Right renal pelvis (tissue), 4 donors: ENCODE data around the gene TGFB3. TPM values are rescaled to one million over a fixed set of nuclear protein-coding genes. Genes with fewer than 3 reads are reported as not detected.

Experiments
- DNase-seq, 4 donors: peaks; one replicate each; pipeline ENCODE4 v3.0.0-alpha.2; 2013; ENCODE audit warnings: low read depth in 4 of 4, low spot score in 3 of 4, missing footprints in 1 of 4
- polyA plus RNA-seq, 4 donors: library from polyadenylated mRNA; unstranded; fragments of 120-200 nt; gene quantifications; one replicate each; pipeline ENCODE4 v1.2.1, GENCODE V29; 2013; ENCODE audit not compliant: insufficient read length in 4 of 4

TGFB3 gene
- polyA plus RNA-seq, 4 donors, result 12.0 to 19.1 (median 15.5) TPM

DNA sequence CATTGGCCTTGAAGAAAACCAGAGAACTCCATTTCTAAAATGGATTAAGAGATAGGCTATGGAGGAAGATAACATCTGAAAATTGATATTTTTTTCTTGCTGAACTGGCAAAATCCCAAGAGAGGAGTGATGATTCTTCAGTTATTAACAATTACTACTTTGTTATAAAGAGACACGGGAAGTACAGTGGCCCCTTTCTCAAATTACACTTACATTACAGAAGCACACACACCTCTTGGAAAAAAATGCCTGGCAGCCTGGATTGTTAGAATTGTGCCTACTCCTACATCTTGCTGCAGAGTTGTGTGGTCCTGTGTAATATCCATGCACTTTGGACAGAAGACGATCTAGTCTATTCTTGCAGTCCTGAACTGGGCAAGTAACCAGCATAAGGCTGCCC, 71.7 kb downstream of the TGFB3 start:
- DNase-seq, result no peak

DNA sequence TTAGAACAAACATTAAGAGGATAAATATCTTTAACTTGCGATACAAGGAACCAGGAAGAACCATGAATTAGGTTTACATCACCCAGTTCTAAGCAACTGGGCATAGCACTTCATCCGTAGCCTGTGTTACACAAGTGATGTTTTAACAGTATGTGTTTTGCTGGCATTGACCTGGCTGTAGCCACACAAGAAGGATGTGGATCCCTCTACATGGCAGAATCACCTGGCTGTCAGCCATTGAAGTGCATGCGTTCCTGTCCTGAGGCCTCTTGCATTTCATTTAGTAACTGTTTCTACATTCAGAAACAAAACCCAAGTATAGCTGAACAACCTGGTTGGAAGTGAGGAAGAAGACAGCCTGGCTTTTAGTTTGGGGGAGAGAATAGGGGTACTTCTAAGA, 72.2 kb downstream of the TGFB3 start:
- DNase-seq, result no peak

Other genes with a start within 250 kb of the TGFB3 start
- gene IFT43, start 3.8 kb upstream of the TGFB3 start, polyA plus RNA-seq, result 10 to 100 TPM; 41.3 to 53.9 (median 43.2) TPM
- gene GPATCH2L, start 169.9 kb upstream of the TGFB3 start, polyA plus RNA-seq, result 10 to 100 TPM; 31.9 to 37.0 (median 33.2) TPM